ENCODE measurements around the gene DHRS13.

DNA sequence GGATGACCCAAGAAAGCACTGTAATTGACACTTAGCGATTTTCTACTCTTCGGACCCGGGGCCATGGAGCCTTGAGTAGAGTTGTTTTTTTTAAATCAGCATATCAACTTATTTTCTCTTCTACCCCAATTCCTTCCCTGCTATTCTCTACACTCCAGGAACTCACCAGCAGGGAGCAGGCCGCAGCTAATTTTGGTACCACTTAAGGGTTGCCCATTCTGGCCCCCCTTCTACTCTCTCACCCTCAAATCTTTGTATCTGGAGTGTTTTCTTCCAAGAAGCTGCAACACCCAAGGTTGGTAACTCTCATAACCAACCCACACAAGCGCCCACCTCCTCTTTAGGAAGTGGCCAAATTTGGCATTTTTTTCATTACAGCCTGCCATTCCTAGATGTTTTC lies 53.6 kb downstream of the DHRS13 start:
- TF ChIP-seq CTCF (IDR thresholded peaks at IDR 0.05 in 2 of 3, conservative IDR thresholded peaks at IDR 0.05 in 1 of 3; ENCODE audit: control insufficient read depth in 2 of 3, extremely low read depth in 1 of 3, insufficient read depth in 1 of 3, low read depth in 3 of 3, low read length in 3 of 3) (peak; percentile 7 to 57 (median 19); a peak in 3 of 6 replicates), MYC (IDR thresholded peaks at IDR 0.05; ENCODE audit: insufficient read depth, insufficient read length, insufficient replicate concordance, low read length, severe bottlenecking) (no peak), BMI1 (IDR thresholded peaks at IDR 0.05; ENCODE audit: borderline replicate concordance) (no peak), JUND (IDR thresholded peaks at IDR 0.05; ENCODE audit: low read depth, low read length) (no peak), TCF12 (IDR thresholded peaks at IDR 0.05; ENCODE audit: low read depth, low read length) (no peak), RCOR1 (conservative IDR thresholded peaks at IDR 0.05; ENCODE audit: low read depth, low read length) (no peak), MXI1 (IDR thresholded peaks at IDR 0.05; ENCODE audit: low read depth, low read length) (no peak), E4F1 (IDR thresholded peaks at IDR 0.05; ENCODE audit: borderline replicate concordance, partially characterized antibody) (no peak)
- TF ChIP-seq, protein P1, sequence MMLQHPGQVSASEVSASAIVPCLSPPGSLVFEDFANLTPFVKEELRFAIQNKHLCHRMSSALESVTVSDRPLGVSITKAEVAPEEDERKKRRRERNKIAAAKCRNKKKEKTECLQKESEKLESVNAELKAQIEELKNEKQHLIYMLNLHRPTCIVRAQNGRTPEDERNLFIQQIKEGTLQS (IDR thresholded peaks at IDR 0.05; ENCODE audit: borderline replicate concordance, extremely low read depth, low read depth, low read length) = no peak

All from GM12878 (cell line).